T-cell (primary cell): ENCODE data around the gene IFTAP. TPM values are rescaled to one million over a fixed set of nuclear protein-coding genes. Genes with fewer than 3 reads are reported as not detected.
A peak's percentile ranks its signal among the peaks of the same experiment; 100 is the strongest.
"Not testable (repeated sequence)": the region's sequence is repeated elsewhere in the genome, so short reads cannot be mapped to it uniquely, and the experiment has no call there.

Experiments
- ATAC-seq, 4 experiments: fragments of 200-7000 bp in 3 of 4; fragments of 150-1000 bp in 1 of 4; cut with Tn5 transposase; replicated peaks in 1 of 4; 1 replicate in 3 of 4; 2 replicates in 1 of 4; pipeline ENCODE4 v1.10.0; 2021; ENCODE audit warnings: moderate library complexity in 3 of 4, mild to moderate bottlenecking in 2 of 4, moderate number of reproducible peaks in 1 of 4
- CTCF ChIA-PET, 2 donors: fragments of 300-600 bp; sonication (Branson Sonifier 250); formaldehyde crosslinking; loops; one replicate each; lab custom pipeline; 2022; ENCODE audit warnings: antibody characterized with exemption in 2 of 2; lab: Charles Lee
- POLR2A ChIA-PET, 2 donors: fragments of 300-600 bp; sonication (Branson Sonifier 250); formaldehyde crosslinking; loops; one replicate each; lab custom pipeline; 2022; ENCODE audit warnings: antibody characterized with exemption in 2 of 2; lab: Charles Lee
- DNase-seq, 35 experiments: peaks; one replicate each; pipeline versions ENCODE4 v3.0.0 to v3.0.0-alpha.2; 2013 to 2023
- H3K27ac ChIP-seq: one replicate; pipeline ENCODE4 v1.5.1; 2013; ENCODE audit warnings: low read length
- H3K27me3 ChIP-seq, 2 experiments: replicated peaks in 1 of 2; 1 replicate in 1 of 2; 2 replicates in 1 of 2; pipeline versions ENCODE4 v1.6.1 to v1.7.0; 2013; ENCODE audit warnings: low read length in 1 of 2, mixed read lengths in 1 of 2; ENCODE audit not compliant: control insufficient read depth in 2 of 2, insufficient read depth in 2 of 2; ENCODE audit errors: extremely low read depth in 1 of 2
- H3K36me3 ChIP-seq, 2 donors: 1 replicate in 1 of 2; 2 replicates in 1 of 2; pipeline versions ENCODE4 v1.6.1 to v1.7.0; 2013; ENCODE audit warnings: low read length in 1 of 2; ENCODE audit not compliant: control insufficient read depth in 2 of 2, insufficient read depth in 1 of 2; ENCODE audit errors: extremely low read depth in 1 of 2
- H3K4me1 ChIP-seq, 2 experiments: 1 replicate in 1 of 2; 2 replicates in 1 of 2; pipeline versions ENCODE4 v1.6.1 to v1.7.0; 2013; ENCODE audit warnings: low read length in 2 of 2, mixed read lengths in 1 of 2; ENCODE audit not compliant: insufficient read depth in 2 of 2, control insufficient read depth in 1 of 2; ENCODE audit errors: extremely low read depth in 1 of 2
- H3K4me3 ChIP-seq, 2 donors: 1 replicate in 1 of 2; 2 replicates in 1 of 2; pipeline versions ENCODE4 v1.5.1 to v1.7.0; 2013; ENCODE audit warnings: mild to moderate bottlenecking in 2 of 2, low read length in 1 of 2, moderate library complexity in 1 of 2; ENCODE audit not compliant: control insufficient read depth in 1 of 2; ENCODE audit errors: extremely low read depth in 1 of 2
- H3K9me3 ChIP-seq: 2 replicates; pipeline ENCODE4 v1.7.0; 2013
- H3K27ac Mint-ChIP-seq, 2 donors: one replicate each; pipeline ENCODE4 v1.8.0; 2020 to 2021; ENCODE audit warnings: mild to moderate bottlenecking in 2 of 2, mixed read lengths in 2 of 2
- H3K27me3 Mint-ChIP-seq, 2 donors: one replicate each; pipeline ENCODE4 v1.8.0; 2021 to 2022; ENCODE audit warnings: mixed read lengths in 2 of 2
- H3K36me3 Mint-ChIP-seq: one replicate; pipeline ENCODE4 v1.8.0; 2021; ENCODE audit warnings: mixed read lengths
- H3K4me1 Mint-ChIP-seq, 3 donors: one replicate each; pipeline ENCODE4 v1.8.0; 2020 to 2022; ENCODE audit warnings: mixed read lengths in 3 of 3, mild to moderate bottlenecking in 1 of 3
- H3K4me3 Mint-ChIP-seq, 3 donors: one replicate each; pipeline ENCODE4 v1.8.0; 2020 to 2022; ENCODE audit warnings: mild to moderate bottlenecking in 3 of 3, mixed read lengths in 3 of 3, moderate library complexity in 3 of 3
- H3K9me3 Mint-ChIP-seq, 3 donors: one replicate each; pipeline ENCODE4 v1.8.0; 2020 to 2022; ENCODE audit warnings: mixed read lengths in 3 of 3
- WGBS: methylation state at CpG from one replicate; pipeline ENCODE4 v1.1.5; 2013; ENCODE audit warnings: missing lambda C conversion rate; ENCODE audit not compliant: insufficient coverage; 5-methylcytosine and 5-hydroxymethylcytosine counted together
- total RNA-seq, 35 experiments: library from RNA in 6 of 35; stranded (reverse) in 6 of 35; fragments of 120-200 nt in 1 of 35; gene quantifications; one replicate each; pipeline versions ENCODE4 v1.2.1 to v1.2.4 and lab custom pipeline; 2013 to 2026

The IFTAP gene
- total RNA-seq, 5 donors from 2014 or later (not counting 1 experiment from before 2014, with no cell fraction given): 0.59 to 1.5 (median 1.0) TPM

GRCh38 chr11:36638556-36638955 lies 44.3 kb downstream of the IFTAP start:
- Histone ChIP-seq H3K36me3 (no peaks in the 10 kb centered on the region), H3K4me1 (no peaks in the 10 kb centered on the region), H3K27ac (no peak overlapping the region), H3K4me3 (no peak overlapping the region), H3K9me3 (no peaks in the 10 kb centered on the region), H3K27me3 (no peaks in the 10 kb centered on the region)
- no peaks in the 10 kb centered on the region for H3K4me1 Mint-ChIP-seq
- no peak overlapping the region for H3K27ac Mint-ChIP-seq
- POLR2A ChIA-PET: no interaction called here
- WGBS: 17% methylated on average over 1 of the region's 2 CpGs
- H3K27me3 Mint-ChIP-seq: peaks cover 8 to 14% of the 10 kb centered on the region in 2 donors
- peaks cover 0 to 5% (median 5%) of the 10 kb centered on the region in 3 donors for H3K9me3 Mint-ChIP-seq
- CTCF ChIA-PET: no interaction called here
- H3K36me3 Mint-ChIP-seq: no peaks in the 10 kb centered on the region
- ATAC-seq: no peak
- DNase-seq: no peak
- no peak overlapping the region for H3K4me3 Mint-ChIP-seq

GRCh38 chr11:36657610-36658267 lies 63.4 kb downstream of the IFTAP start:
- H3K27ac ChIP-seq: no peak overlapping the region
- Mint-ChIP-seq H3K4me1 (no peaks in the 10 kb centered on the region), H3K27me3 (no peaks in the 10 kb centered on the region), H3K9me3 (peaks cover 5 to 10% (median 6%) of the 10 kb centered on the region in 3 donors), H3K4me3 (no peak overlapping the region), H3K27ac (no peak overlapping the region), H3K36me3 (peaks cover 8% of the 10 kb centered on the region)
- no peak overlapping the region for H3K4me3 ChIP-seq
- no peaks in the 10 kb centered on the region for H3K9me3 ChIP-seq
- H3K4me1 ChIP-seq: no peaks in the 10 kb centered on the region
- WGBS: 50% methylated on average over 3 of the region's 6 CpGs
- no peak for DNase-seq
- POLR2A ChIA-PET: no interaction called here
- H3K36me3 ChIP-seq: no peaks in the 10 kb centered on the region
- no peak for ATAC-seq
- H3K27me3 ChIP-seq: no peaks in the 10 kb centered on the region
- CTCF ChIA-PET: no interaction called here

GRCh38 chr11:36661359-36661758 lies 67.1 kb downstream of the IFTAP start:
- H3K36me3 ChIP-seq, POLR2A ChIA-PET, H3K4me3 Mint-ChIP-seq, H3K4me1 ChIP-seq, DNase-seq, ATAC-seq, H3K36me3 Mint-ChIP-seq, H3K27me3 ChIP-seq, H3K27ac Mint-ChIP-seq, H3K4me3 ChIP-seq, H3K4me1 Mint-ChIP-seq, H3K27ac ChIP-seq, H3K9me3 ChIP-seq, H3K27me3 Mint-ChIP-seq: not testable (repeated sequence)
- 100% methylated on average over 1 of the region's 2 CpGs for WGBS
- CTCF ChIA-PET: interaction anchor here (1.1 to 1.5 kb wide), 2 partner anchors 11 to 97 kb away, joined by 3 read pairs; no protein-coding TSS in a partner anchor
- peaks cover 9 to 19% (median 9%) of the 10 kb centered on the region in 3 donors for H3K9me3 Mint-ChIP-seq

- peaks cover 0 to 10% (median 6%) of the 10 kb centered on the region in 3 donors for H3K9me3 Mint-ChIP-seq
- Histone ChIP-seq H3K4me3 (no peak overlapping the region), H3K27ac (no peak overlapping the region), H3K36me3 (no peaks in the 10 kb centered on the region), H3K4me1 (no peaks in the 10 kb centered on the region), H3K27me3 (peaks cover 0 to 9% of the 10 kb centered on the region in 2 experiments), H3K9me3 (no peaks in the 10 kb centered on the region)
- WGBS: 100% methylated on average over 1 of the region's 5 CpGs
- POLR2A ChIA-PET: no interaction called here
- H3K36me3 Mint-ChIP-seq: no peaks in the 10 kb centered on the region
- DNase-seq: peak in 2 of 35 experiments; percentile 17 to 59
- no peak for ATAC-seq
- H3K4me3 Mint-ChIP-seq: no peak overlapping the region
- CTCF ChIA-PET: interaction anchor here (0.6 to 1.8 kb wide), 4 partner anchors 12 to 109 kb away, joined by 3 to 5 read pairs (median 3); no protein-coding TSS in a partner anchor
- peaks cover 32 to 34% of the 10 kb centered on the region in 2 donors for H3K27me3 Mint-ChIP-seq
- no peak overlapping the region for H3K27ac Mint-ChIP-seq
- no peaks in the 10 kb centered on the region for H3K4me1 Mint-ChIP-seq
Measured at GRCh38 chr11:36672815-36673450, 78.6 kb downstream of the IFTAP start.

GRCh38 chr11:36679547-36679946 lies 85.2 kb downstream of the IFTAP start:
- POLR2A ChIA-PET, ATAC-seq, H3K4me3 Mint-ChIP-seq, CTCF ChIA-PET, H3K36me3 ChIP-seq, H3K27ac Mint-ChIP-seq, H3K4me1 ChIP-seq, DNase-seq, H3K4me1 Mint-ChIP-seq, H3K36me3 Mint-ChIP-seq, H3K27me3 ChIP-seq, H3K4me3 ChIP-seq, H3K27ac ChIP-seq, H3K9me3 ChIP-seq: not testable (repeated sequence)
- peaks cover 36 to 61% of the 10 kb centered on the region in 2 donors for H3K27me3 Mint-ChIP-seq
- peaks cover 0 to 13% (median 9%) of the 10 kb centered on the region in 3 donors for H3K9me3 Mint-ChIP-seq
- WGBS: no CpG with 5 or more reads among the region's 6 CpGs

- Histone ChIP-seq H3K4me1 (peaks cover 6 to 15% of the 10 kb centered on the region in 2 experiments), H3K36me3 (no peaks in the 10 kb centered on the region), H3K27ac (no peak overlapping the region), H3K27me3 (peaks cover 4 to 13% of the 10 kb centered on the region in 2 experiments), H3K9me3 (no peaks in the 10 kb centered on the region), H3K4me3 (no peak overlapping the region)
- no peak for ATAC-seq
- Mint-ChIP-seq H3K36me3 (no peaks in the 10 kb centered on the region), H3K4me1 (peaks cover 7 to 18% (median 11%) of the 10 kb centered on the region in 3 donors), H3K27me3 (peaks cover 40 to 54% of the 10 kb centered on the region in 2 donors), H3K4me3 (no peak overlapping the region), H3K9me3 (peaks cover 0 to 9% (median 2%) of the 10 kb centered on the region in 3 donors), H3K27ac (no peak overlapping the region)
- ChIA-PET CTCF (no interaction called here), POLR2A (no interaction called here)
- no peak for DNase-seq
- whole genome bisulfite sequencing: no CpG with 5 or more reads among the region's 1 CpG
Measured at GRCh38 chr11:36683818-36684217, 89.5 kb downstream of the IFTAP start.
